ENCODE measurements around the gene CDYL2. TPM values are rescaled to one million over a fixed set of nuclear protein-coding genes. Genes with fewer than 3 reads are reported as not detected.

The CDYL2 gene
- total and polyA plus RNA-seq, 2 donors (not counting 3 experiments of a cell fraction or from before 2014, with no cell fraction given): 7.1 to 71.3 TPM

DNA sequence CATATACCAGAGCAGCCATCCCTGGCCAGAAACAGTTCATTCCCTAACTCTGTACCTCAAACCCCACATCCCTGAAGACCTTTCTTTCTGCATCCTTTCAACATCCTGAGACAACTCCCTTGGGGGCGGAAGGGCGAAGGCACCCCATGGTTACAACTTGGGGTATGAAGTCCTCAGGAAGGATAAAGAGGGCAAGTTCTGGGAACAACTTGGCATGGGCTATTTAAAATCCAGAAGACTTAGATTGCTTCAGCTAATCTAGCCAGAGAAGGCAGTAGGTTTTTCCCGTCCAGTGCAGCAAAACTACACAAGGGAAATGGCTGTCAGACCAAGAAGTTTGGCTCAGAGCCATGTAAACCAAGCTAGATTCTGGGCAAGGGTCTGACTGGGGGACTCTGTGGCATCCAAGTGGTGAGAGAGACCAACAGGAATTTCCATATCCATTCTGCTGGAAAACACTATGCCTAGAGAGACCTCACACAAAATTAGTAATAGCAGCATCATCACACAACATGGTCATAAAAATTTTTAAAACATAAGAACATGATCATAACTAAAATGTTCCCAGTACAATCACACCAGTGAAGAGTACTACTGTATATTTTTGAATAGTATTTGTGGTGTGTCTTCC, 113.2 kb downstream of the CDYL2 start:
- BruUV-seq (replicated peaks): no TSS peak

More for the DNA sequence above, 113.2 kb downstream of the CDYL2 start:
- no peak for FAIRE-seq
- Histone ChIP-seq H3K9me3 (replicated peaks; ENCODE audit: control insufficient read depth, insufficient read depth, low read length) (no peaks in the 10 kb centered on the region), H3K9ac (replicated peaks; ENCODE audit: extremely low read depth, insufficient read depth, low read length) (no peak overlapping the region), H3K4me1 (ENCODE audit: control insufficient read depth, extremely low read depth, insufficient read depth, low read length) (no peaks in the 10 kb centered on the region), H3K4me2 (ENCODE audit: insufficient read depth, low read length) (no peak overlapping the region), H3K36me3 (ENCODE audit: control insufficient read depth in 2 of 2, extremely low read depth in 1 of 2, insufficient read depth in 2 of 2, low read length in 2 of 2) (no peaks in the 10 kb centered on the region), H3K4me3 (replicated peaks in 1 of 3; ENCODE audit: insufficient read depth in 1 of 3, low read depth in 1 of 3, low read length in 3 of 3) (no peak overlapping the region), H3K9me1 (replicated peaks; ENCODE audit: control insufficient read depth, extremely low read depth, insufficient read depth, low read length) (no peaks in the 10 kb centered on the region), H3K79me2 (ENCODE audit: control insufficient read depth, insufficient read depth, low read length) (peaks cover 92% of the 10 kb centered on the region), H3K27me3 (ENCODE audit: control insufficient read depth in 2 of 2, insufficient read depth in 2 of 2, low read length in 2 of 2) (no peaks in the 10 kb centered on the region), H2AFZ (ENCODE audit: low read depth, low read length) (no peak overlapping the region), H4K20me1 (replicated peaks; ENCODE audit: control insufficient read depth, extremely low read depth, insufficient read depth, low read length) (peaks cover 9% of the 10 kb centered on the region), H3K27ac (ENCODE audit: insufficient read depth, low read depth, low read length) (no peak overlapping the region)
- no peak for DNase-seq (ENCODE audit: low read depth, low spot score)
- intact Hi-C loops (cut with micrococcal nuclease): no loop called here
- ChIA-PET POLR2A (no interaction called here), CTCF (no interaction called here)
- dilution Hi-C loops (cut with MboI; ENCODE audit: extremely low pct_ligation_motif_present, low sequenced_read_pairs): no loop called here
- TF ChIP-seq GATA2 (IDR thresholded peaks at IDR 0.05; ENCODE audit: insufficient read depth, insufficient read length, low read depth, low read length) (no peak), MYC (IDR thresholded peaks at IDR 0.05; ENCODE audit: low read depth, low read length) (no peak), CTCF (IDR thresholded peaks at IDR 0.05; ENCODE audit: extremely low read depth in 1 of 2, insufficient read depth in 1 of 2, low read depth in 1 of 2, low read length in 2 of 2) (no peak)
